Adrenal gland (tissue), 12 donors: Measurements from ENCODE around the gene STIM1. TPM values are rescaled to one million over a fixed set of nuclear protein-coding genes. Genes with fewer than 3 reads are reported as not detected.

Experiments
- DNase-seq, 7 donors: peaks; one replicate each; pipeline ENCODE4 v3.0.0-alpha.2; 2019 to 2020
- H3K27ac ChIP-seq, 5 donors: fragments of 200-600 bp; sonication (generic) in 4 of 5; 1 replicate in 3 of 5; 2 replicates in 2 of 5; pipeline versions ENCODE4 v1.5.1 to v1.8.0; 2016 to 2020; ENCODE audit warnings: mild to moderate bottlenecking in 1 of 5
- H3K27me3 ChIP-seq: fragments of 200-600 bp; 2 replicates; pipeline ENCODE4 v1.8.0; 2021
- H3K36me3 ChIP-seq, 2 donors: fragments of 200-600 bp; replicated peaks in 1 of 2; 1 replicate in 1 of 2; 2 replicates in 1 of 2; pipeline versions ENCODE4 v1.5.1 to v1.8.0; 2018 to 2022
- H3K4me1 ChIP-seq, 2 donors: fragments of 200-600 bp; replicated peaks in 1 of 2; 1 replicate in 1 of 2; 2 replicates in 1 of 2; pipeline versions ENCODE4 v1.5.1 to v1.8.0; 2018 to 2021
- H3K4me3 ChIP-seq, 4 donors: fragments of 200-600 bp; sonication (generic) in 3 of 4; one replicate each; pipeline ENCODE4 v1.5.1; 2016 to 2018
- H3K9me3 ChIP-seq, 3 donors: fragments of 200-600 bp; sonication (generic) in 1 of 3; replicated peaks in 1 of 3; 1 replicate in 2 of 3; 2 replicates in 1 of 3; pipeline versions ENCODE4 v1.5.1 to v1.8.0; 2016 to 2021
- POLR2A ChIP-seq, 2 donors: fragments of 450-650 bp; IDR thresholded peaks; one replicate each; pipeline ENCODE4 v1.6.1; 2017; ENCODE audit warnings: antibody characterized with exemption in 2 of 2, mild to moderate bottlenecking in 2 of 2, moderate library complexity in 1 of 2
- WGBS, 4 donors: extraction: QIAGEN DNeasy Blood & Tissue Kit in 2 of 4; methylation state at CpG; one replicate each; pipeline versions ENCODE4 v1.1.5 to v1.1.7; 2013 to 2017; 5-methylcytosine and 5-hydroxymethylcytosine counted together
- intact Hi-C, 2 donors: fragments of 100-400 bp; cut with DNase I; formaldehyde crosslinking; loops; one replicate each; pipeline versions ENCODE4 v1.14.1 to v1.15.0; 2022 to 2023
- polyA plus RNA-seq, 3 donors: library from polyadenylated mRNA; stranded (reverse); fragments of 200-250 nt in 2 of 3; fragments of 350-450 nt in 1 of 3; fragmentation: Illumina TruSeq in 1 of 3; extraction: RNeasy Lipid Tissue Mini Kit (QIAGEN cat#74804) in 1 of 3; gene quantifications; one replicate each; pipeline ENCODE4 v1.2.3, GENCODE V29; 2013 to 2014
- total RNA-seq, 9 donors: library from RNA; depleted of rRNA in 4 of 9; stranded (reverse); fragments of >200 nt in 4 of 9; fragments of 120-200 nt in 1 of 9; fragmentation: NEBNext Ultra II Directional in 1 of 9; extraction: Animal tissue kit (Norgen Biotek cat#: 25700) in 1 of 9; gene quantifications; one replicate each; pipeline versions ENCODE4 v1.1.0 to v1.2.4, GENCODE V29; 2013 to 2023
- TF ChIP-seq, protein P1 (sequence below), 6 experiments: fragments of 450-650 bp in 4 of 6; fragments of 200-600 bp in 2 of 6; sonication (generic) in 1 of 6; IDR thresholded peaks; 1 replicate in 5 of 6; 2 replicates in 1 of 6; pipeline versions ENCODE4 v1.5.1 to v1.8.0; 2016 to 2021; ENCODE audit warnings: antibody characterized with exemption in 6 of 6, mild to moderate bottlenecking in 2 of 6, moderate library complexity in 1 of 6
- donor health status: healthy with polysubstance abuse.
- donor health status: Bipolar disorder and iron deficiency.
- donor health status: DM: yes; HTN: yes; CAD: no.
- donor health status: DM: no; HTN: no; CAD: no.
- donor health status: DM: no; HTN: no; CAD: no.
- donor health status: DM: yes; HTN: yes; CAD: no.

The STIM1 gene
- total and polyA plus RNA-seq, 12 donors: 7.8 to 44.1 (median 32.5) TPM

DNA sequence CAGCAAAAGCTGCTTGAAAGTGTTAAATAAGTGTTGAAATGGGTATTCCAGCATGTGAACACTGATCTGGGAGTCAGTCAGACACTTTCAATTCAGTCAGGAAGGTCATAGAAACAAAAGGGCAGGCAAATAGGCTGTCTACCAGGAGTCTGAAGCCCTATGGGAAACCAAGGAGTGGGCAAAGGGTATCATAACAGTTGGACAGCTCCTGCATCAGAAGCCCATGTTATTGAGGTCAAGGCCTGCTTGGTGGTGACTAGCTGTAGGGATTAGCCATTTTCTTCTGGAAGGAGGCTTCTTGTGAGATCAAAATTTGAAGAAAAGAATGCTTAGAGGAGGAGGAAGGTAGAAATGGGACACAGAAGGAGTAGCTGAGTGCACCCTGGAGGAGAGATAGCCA, 97.3 kb downstream of the STIM1 start:
- Histone ChIP-seq H3K9me3 (no peaks in the 10 kb centered on the region), H3K36me3 (no peaks in the 10 kb centered on the region), H3K4me3 (no peak overlapping the region), H3K4me1 (peaks cover 0 to 18% of the 10 kb centered on the region in 2 donors), H3K27me3 (no peaks in the 10 kb centered on the region), H3K27ac (no peak overlapping the region)
- TF ChIP-seq POLR2A (IDR thresholded peaks at IDR 0.05): no peak
- TF ChIP-seq, protein P1, sequence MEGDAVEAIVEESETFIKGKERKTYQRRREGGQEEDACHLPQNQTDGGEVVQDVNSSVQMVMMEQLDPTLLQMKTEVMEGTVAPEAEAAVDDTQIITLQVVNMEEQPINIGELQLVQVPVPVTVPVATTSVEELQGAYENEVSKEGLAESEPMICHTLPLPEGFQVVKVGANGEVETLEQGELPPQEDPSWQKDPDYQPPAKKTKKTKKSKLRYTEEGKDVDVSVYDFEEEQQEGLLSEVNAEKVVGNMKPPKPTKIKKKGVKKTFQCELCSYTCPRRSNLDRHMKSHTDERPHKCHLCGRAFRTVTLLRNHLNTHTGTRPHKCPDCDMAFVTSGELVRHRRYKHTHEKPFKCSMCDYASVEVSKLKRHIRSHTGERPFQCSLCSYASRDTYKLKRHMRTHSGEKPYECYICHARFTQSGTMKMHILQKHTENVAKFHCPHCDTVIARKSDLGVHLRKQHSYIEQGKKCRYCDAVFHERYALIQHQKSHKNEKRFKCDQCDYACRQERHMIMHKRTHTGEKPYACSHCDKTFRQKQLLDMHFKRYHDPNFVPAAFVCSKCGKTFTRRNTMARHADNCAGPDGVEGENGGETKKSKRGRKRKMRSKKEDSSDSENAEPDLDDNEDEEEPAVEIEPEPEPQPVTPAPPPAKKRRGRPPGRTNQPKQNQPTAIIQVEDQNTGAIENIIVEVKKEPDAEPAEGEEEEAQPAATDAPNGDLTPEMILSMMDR (IDR thresholded peaks at IDR 0.05): no peak
- DNase-seq: peak in 2 of 7 donors; percentile 9 to 13
- intact Hi-C loops: no loop called here

DNA sequence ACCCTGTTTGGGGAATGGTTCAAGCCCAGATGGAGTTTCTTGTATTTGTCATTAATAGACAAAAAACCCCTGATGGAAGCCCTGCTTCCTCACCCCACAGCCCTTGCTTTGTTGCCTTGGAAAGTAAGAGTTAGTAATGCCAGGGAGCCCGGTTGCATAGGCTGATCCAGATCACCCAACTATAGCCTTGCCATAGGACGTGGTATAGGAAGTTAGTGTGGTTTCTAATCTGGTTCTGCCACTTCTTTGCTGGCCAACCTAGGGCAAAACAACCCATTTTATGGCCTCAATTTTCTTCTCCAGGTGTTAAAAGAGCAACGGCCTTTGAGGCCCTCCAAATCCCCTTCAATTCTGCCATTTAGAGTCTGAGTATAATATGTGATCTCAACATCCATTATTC, 97.9 kb downstream of the STIM1 start:
- Histone ChIP-seq H3K36me3 (no peaks in the 10 kb centered on the region), H3K27ac (no peak overlapping the region), H3K4me1 (peaks cover 0 to 17% of the 10 kb centered on the region in 2 donors), H3K9me3 (no peaks in the 10 kb centered on the region), H3K27me3 (no peaks in the 10 kb centered on the region), H3K4me3 (no peak overlapping the region)
- TF ChIP-seq, protein P1 (IDR thresholded peaks at IDR 0.05): no peak
- TF ChIP-seq POLR2A (IDR thresholded peaks at IDR 0.05): no peak
- 85 to 96% (median 93%) methylated on average over 3 of the region's 3 CpGs for WGBS, 4 donors
- no peak for DNase-seq
- intact Hi-C loops: no loop called here

DNA sequence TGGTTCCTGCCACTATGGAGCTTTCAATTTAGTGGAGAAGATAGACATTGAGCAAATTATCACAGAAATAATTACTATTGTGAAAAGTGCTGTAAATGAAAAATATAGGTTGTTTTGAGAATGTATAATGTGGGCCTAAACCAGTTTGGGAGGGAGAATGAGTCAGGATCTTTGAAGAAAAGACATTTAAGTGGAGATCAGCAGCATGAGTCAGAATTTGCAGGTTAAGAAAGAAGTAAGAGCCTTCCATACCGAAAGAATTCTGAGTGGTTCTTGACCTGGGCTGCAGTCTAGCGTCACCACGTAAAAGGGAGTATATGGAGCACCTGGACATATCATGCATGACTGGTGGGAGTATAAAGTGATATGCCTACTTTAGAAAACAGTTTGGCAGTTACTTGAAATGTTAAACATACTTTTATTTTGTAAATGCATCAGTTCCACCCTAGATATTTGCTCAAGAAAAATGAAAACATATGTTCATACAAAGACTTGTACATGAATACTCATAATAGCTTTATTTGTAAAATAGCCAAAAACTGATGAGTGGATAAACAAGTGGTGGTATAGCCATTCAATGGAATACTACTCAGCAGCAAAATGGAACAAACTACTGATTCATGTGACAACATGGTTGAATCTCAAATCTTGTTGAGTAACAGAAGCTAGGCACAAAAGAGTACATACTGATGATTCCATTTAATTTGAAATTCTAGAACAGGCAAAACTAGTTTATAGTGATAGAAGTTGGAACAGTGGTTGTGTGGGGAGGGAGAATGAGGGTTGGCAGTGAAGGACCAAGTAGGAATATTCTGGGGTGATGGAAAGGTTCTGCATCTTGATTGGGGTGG, 99.2 kb downstream of the STIM1 start:
- no peaks in the 10 kb centered on the region for H3K9me3 ChIP-seq
- peaks cover 0 to 17% of the 10 kb centered on the region in 2 donors for H3K4me1 ChIP-seq
- TF ChIP-seq POLR2A (IDR thresholded peaks at IDR 0.05): no peak
- TF ChIP-seq, protein P1 (IDR thresholded peaks at IDR 0.05): no peak
- H3K27me3 ChIP-seq: no peaks in the 10 kb centered on the region
- intact Hi-C loops: no loop called here
- no peak overlapping the region for H3K4me3 ChIP-seq
- H3K36me3 ChIP-seq: no peaks in the 10 kb centered on the region
- WGBS, 4 donors: 90 to 97% (median 96%) methylated on average over 3 of the region's 3 CpGs
- H3K27ac ChIP-seq: no peak overlapping the region
- DNase-seq: no peak

DNA sequence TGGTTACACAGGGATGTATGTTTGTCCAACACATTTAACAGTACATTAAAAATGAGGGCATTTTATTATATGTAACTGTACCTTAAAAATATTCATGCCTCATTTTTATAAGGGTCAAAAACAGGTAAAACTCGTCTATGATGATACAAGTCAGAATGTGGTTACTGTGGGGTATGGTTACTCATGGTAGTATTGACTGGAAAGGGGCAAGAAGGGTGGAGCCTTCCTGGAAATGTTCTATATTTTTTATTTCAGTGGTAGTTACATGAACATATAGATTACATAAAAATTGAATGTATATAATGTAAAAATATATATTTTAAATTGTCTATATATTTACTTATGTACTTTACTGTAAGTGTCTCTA, 99.8 kb downstream of the STIM1 start:
- H3K27me3 ChIP-seq: no peaks in the 10 kb centered on the region
- TF ChIP-seq, protein P1 (IDR thresholded peaks at IDR 0.05): no peak
- TF ChIP-seq POLR2A (IDR thresholded peaks at IDR 0.05): no peak
- H3K36me3 ChIP-seq: no peaks in the 10 kb centered on the region
- DNase-seq: no peak
- 85 to 94% (median 89%) methylated on average over 1 of the region's 1 CpG for WGBS, 4 donors
- no peak overlapping the region for H3K4me3 ChIP-seq
- no peak overlapping the region for H3K27ac ChIP-seq
- H3K4me1 ChIP-seq: peaks cover 0 to 17% of the 10 kb centered on the region in 2 donors
- no peaks in the 10 kb centered on the region for H3K9me3 ChIP-seq
- intact Hi-C loops: no loop called here
